Right lobe of liver (tissue), 6 donors: Measurements from ENCODE around the gene PPP1R3F. TPM values are rescaled to one million over a fixed set of nuclear protein-coding genes. Genes with fewer than 3 reads are reported as not detected.

Experiments used
- ATAC-seq, 4 donors: fragments of 200-7000 bp; cut with Tn5 transposase; one replicate each; pipeline ENCODE4 v1.9.1; 2020; ENCODE audit warnings: mild to moderate bottlenecking in 4 of 4, moderate library complexity in 4 of 4
- DNase-seq, 3 donors: peaks; one replicate each; pipeline ENCODE4 v3.0.0-alpha.2; 2020
- H3K27ac ChIP-seq, 3 donors: fragments of 200-600 bp; one replicate each; pipeline ENCODE4 v1.8.0; 2022
- H3K27me3 ChIP-seq, 2 donors: fragments of 200-600 bp; one replicate each; pipeline ENCODE4 v1.8.0; 2022
- H3K36me3 ChIP-seq, 4 donors: fragments of 200-600 bp; sonication (generic) in 1 of 4; one replicate each; pipeline versions ENCODE4 v1.5.1 to v1.8.0; 2017 to 2022; ENCODE audit warnings: control low read depth in 1 of 4
- H3K4me1 ChIP-seq, 4 donors: fragments of 200-600 bp; sonication (generic) in 1 of 4; one replicate each; pipeline versions ENCODE4 v1.5.1 to v1.8.0; 2017 to 2022; ENCODE audit warnings: control low read depth in 1 of 4
- H3K4me3 ChIP-seq, 3 donors: fragments of 200-600 bp; one replicate each; pipeline ENCODE4 v1.8.0; 2022
- H3K9me3 ChIP-seq, 4 donors: fragments of 200-600 bp; sonication (generic) in 1 of 4; one replicate each; pipeline versions ENCODE4 v1.5.1 to v1.8.0; 2017 to 2022; ENCODE audit warnings: control low read depth in 1 of 4
- CTCF ChIP-seq, 4 donors: fragments of 200-600 bp in 3 of 4; fragments of 450-650 bp in 1 of 4; IDR thresholded peaks; one replicate each; pipeline versions ENCODE4 v1.5.1 to v1.8.0; 2016 to 2022; ENCODE audit warnings: antibody characterized with exemption in 4 of 4, mild to moderate bottlenecking in 2 of 4
- POLR2A ChIP-seq: fragments of 450-650 bp; IDR thresholded peaks from one replicate; pipeline ENCODE4 v1.6.1; 2017; ENCODE audit warnings: antibody characterized with exemption, mild to moderate bottlenecking
- WGBS: methylation state at CpG from one replicate; pipeline ENCODE4 v1.1.6; 2018; ENCODE audit warnings: low coverage, low lambda C conversion rate; ENCODE audit not compliant: insufficient coverage; ENCODE audit errors: missing lambda C conversion rate; 5-methylcytosine and 5-hydroxymethylcytosine counted together
- intact Hi-C, 2 donors: fragments of 100-400 bp; cut with DNase I; formaldehyde crosslinking; loops; one replicate each; pipeline versions ENCODE4 v1.11.2 to v1.14.1; 2022
- total RNA-seq, 6 experiments: library from RNA; depleted of rRNA in 2 of 6; stranded (reverse); fragments of >200 nt in 2 of 6; fragmentation: NEBNext Ultra II Directional in 3 of 6; extraction: Animal tissue kit (Norgen Biotek cat#: 25700) in 3 of 6; gene quantifications; one replicate each; pipeline versions ENCODE4 v1.1.0 to v1.2.4, GENCODE V29; 2016 to 2023
- donor health status: DM: no; HTN: yes; CAD: no.
- donor health status: DM: no; HTN: no; CAD: no.
- donor health status: DM: no; HTN: no; CAD: no.
- donor health status: DM: no; HTN: yes; CAD: no.
- donor health status: DM: no; HTN: yes; CAD: no.

The PPP1R3F gene
- total RNA-seq, 6 experiments from 2014 or later: 1.6 to 4.0 (median 2.2) TPM

- H3K27me3 ChIP-seq: no peaks in the 10 kb centered on the region
- H3K4me3 ChIP-seq: no peak overlapping the region
- H3K27ac ChIP-seq: no peak overlapping the region
- 87% methylated on average over 7 of the region's 10 CpGs for WGBS
- H3K4me1 ChIP-seq: no peaks in the 10 kb centered on the region
- TF ChIP-seq POLR2A: no peak
- TF ChIP-seq CTCF (IDR thresholded peaks at IDR 0.05): no peak
- no peaks in the 10 kb centered on the region for H3K9me3 ChIP-seq
- DNase-seq: no peak
- no peak for ATAC-seq
- no peaks in the 10 kb centered on the region for H3K36me3 ChIP-seq
- intact Hi-C loops: no loop called here
These were observed 38.1 kb upstream of the PPP1R3F start for GRCh38 chrX:49231333-49232000.

GRCh38 chrX:49232525-49232924, 37.1 kb upstream of the PPP1R3F start:
- WGBS: 48% methylated on average over 2 of the region's 2 CpGs

GRCh38 chrX:49233176-49233575, 36.4 kb upstream of the PPP1R3F start, which contains the start of gene CACNA1F:
TSS of gene CACNA1F (minus strand) at chrX:49233340. CDS start at chrX:49233309, 31 bp downstream.
- WGBS: 49% methylated on average over 4 of the region's 9 CpGs
- ATAC-seq (no peak), DNase-seq (no peak)
- no peaks in the 10 kb centered on the region for H3K36me3 ChIP-seq
- TF ChIP-seq CTCF (IDR thresholded peaks at IDR 0.05) (no peak), POLR2A (no peak)
- H3K27me3 ChIP-seq: no peaks in the 10 kb centered on the region
- H3K27ac ChIP-seq: no peak within 1 kb of the TSS
- H3K9me3 ChIP-seq: no peaks in the 10 kb centered on the region
- H3K4me1 ChIP-seq: no peaks in the 10 kb centered on the region
- intact Hi-C loops: no loop called here
- no peak within 1 kb of the TSS for H3K4me3 ChIP-seq

More at GRCh38 chrX:49232525-49232924, 37.1 kb upstream of the PPP1R3F start:
- Histone ChIP-seq H3K27ac (no peak overlapping the region), H3K4me3 (no peak overlapping the region), H3K36me3 (no peaks in the 10 kb centered on the region), H3K4me1 (no peaks in the 10 kb centered on the region), H3K27me3 (no peaks in the 10 kb centered on the region), H3K9me3 (no peaks in the 10 kb centered on the region)
- intact Hi-C loops: no loop called here
- DNase-seq (no peak), ATAC-seq (no peak)
- no peak for TF ChIP-seq CTCF (IDR thresholded peaks at IDR 0.05)
- no peak for TF ChIP-seq POLR2A

- intact Hi-C loops: no loop called here
- no peak overlapping the region for H3K27ac ChIP-seq
These were observed 35.6 kb upstream of the PPP1R3F start for GRCh38 chrX:49233887-49234555.

More at GRCh38 chrX:49233887-49234555, 35.6 kb upstream of the PPP1R3F start:
- Histone ChIP-seq H3K27me3 (no peaks in the 10 kb centered on the region), H3K4me1 (no peaks in the 10 kb centered on the region), H3K36me3 (no peaks in the 10 kb centered on the region), H3K4me3 (no peak overlapping the region), H3K9me3 (no peaks in the 10 kb centered on the region)
- WGBS: 62% methylated on average over 18 of the region's 56 CpGs
- TF ChIP-seq POLR2A (no peak), CTCF (IDR thresholded peaks at IDR 0.05) (no peak)
- no peak for ATAC-seq
- DNase-seq: no peak
